H1 (cell line): Measurements from ENCODE around the gene CGB3. TPM values are rescaled to one million over a fixed set of nuclear protein-coding genes. Genes with fewer than 3 reads are reported as not detected.

Experiments
- ASH2L ChIP-seq: fragments of 200-600, 300-600 bp; sonication (generic); IDR thresholded peaks from one replicate; pipeline ENCODE4 v1.7.1; 2017; ENCODE audit warnings: low read length
- ATF2 ChIP-seq: IDR thresholded peaks from 2 replicates; pipeline ENCODE4 v1.6.1; 2012; ENCODE audit warnings: low read length, inconsistent platforms
- BACH1 ChIP-seq: IDR thresholded peaks from 2 replicates; pipeline ENCODE4 v1.6.1; 2012; ENCODE audit warnings: low read length, improper control_type of control experiment
- CEBPB ChIP-seq: IDR thresholded peaks from 2 replicates; pipeline ENCODE4 v1.6.1; 2012; ENCODE audit warnings: low read depth, low read length
- FOSL1 ChIP-seq: IDR thresholded peaks from 2 replicates; pipeline ENCODE4 v1.6.1; 2011; ENCODE audit warnings: mild to moderate bottlenecking, low read depth, low read length, moderate library complexity; ENCODE audit not compliant: insufficient read depth
- PHF8 ChIP-seq: fragments of 200-600 bp; sonication (generic); conservative IDR thresholded peaks from 2 replicates; pipeline ENCODE4 v1.7.1; 2012; ENCODE audit warnings: low read depth, mild to moderate bottlenecking, inconsistent platforms, low read length, moderate library complexity
- TCF12 ChIP-seq: IDR thresholded peaks from 2 replicates; pipeline ENCODE4 v1.6.1; 2011; ENCODE audit warnings: low read depth, mild to moderate bottlenecking, low read length
- polyA plus RNA-seq, 7 experiments: library from polyadenylated mRNA; depleted of rRNA in 3 of 7; stranded (reverse) in 5 of 7; unstranded in 2 of 7; fragments of >200 nt in 5 of 7; fragments of 200-250 nt in 2 of 7; gene quantifications; 1 replicate in 5 of 7; 2 replicates in 1 of 7; 4 replicates in 1 of 7; pipeline versions ENCODE4 v1.2.1 to v1.2.3, GENCODE V29; 2011 to 2013; ENCODE audit warnings: missing spikeins in 2 of 7, mixed read lengths in 2 of 7
- total RNA-seq: library from RNA; stranded (reverse); fragmentation: NEBNext Ultra II Directional; extraction: Animal tissue kit (Norgen Biotek cat#: 25700); gene quantifications from 2 replicates; pipeline ENCODE4 v1.2.1, GENCODE V29; 2021

CGB3 gene
- total and polyA plus RNA-seq, 2 of the 8 experiments (the other 6 are each of a cell fraction or from before 2014, with no cell fraction given) = not detected

DNA sequence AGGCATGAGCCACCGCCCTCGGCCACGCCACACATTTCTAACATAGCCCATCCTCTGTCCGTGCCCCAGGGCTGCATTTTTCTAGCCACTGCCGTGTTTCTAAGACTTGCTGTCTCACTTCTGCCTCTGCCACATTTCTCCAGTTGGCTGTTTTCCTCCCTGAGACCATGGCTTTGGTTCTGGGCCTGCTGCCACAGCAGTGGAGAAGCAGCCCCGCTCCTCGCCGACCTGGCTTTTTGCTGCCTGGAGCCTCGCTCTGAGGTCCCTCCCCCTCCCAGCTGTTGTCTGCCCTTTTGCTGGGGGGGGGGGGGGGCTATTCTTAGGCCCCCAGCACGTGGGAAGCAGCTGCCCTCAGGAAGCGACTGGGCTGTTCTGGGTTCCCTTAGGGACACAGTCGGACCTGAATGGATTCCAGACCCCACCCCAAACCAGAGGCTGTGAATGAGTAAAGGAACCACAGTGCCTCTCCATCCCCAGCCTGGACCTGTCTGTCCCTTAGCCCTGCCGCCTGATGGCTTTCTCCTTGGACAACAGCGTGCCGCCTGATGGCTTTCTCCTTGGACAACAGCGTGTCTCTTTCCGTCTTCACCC, 34.3 kb downstream of the CGB3 start (continued):
- TF ChIP-seq ATF2 (no peak), CEBPB (no peak), ASH2L (no peak), TCF12 (no peak), BACH1 (no peak), FOSL1 (no peak), PHF8 (no peak)
